ENCODE data around the gene PLCB2.

Gene PLCB2, protein sequence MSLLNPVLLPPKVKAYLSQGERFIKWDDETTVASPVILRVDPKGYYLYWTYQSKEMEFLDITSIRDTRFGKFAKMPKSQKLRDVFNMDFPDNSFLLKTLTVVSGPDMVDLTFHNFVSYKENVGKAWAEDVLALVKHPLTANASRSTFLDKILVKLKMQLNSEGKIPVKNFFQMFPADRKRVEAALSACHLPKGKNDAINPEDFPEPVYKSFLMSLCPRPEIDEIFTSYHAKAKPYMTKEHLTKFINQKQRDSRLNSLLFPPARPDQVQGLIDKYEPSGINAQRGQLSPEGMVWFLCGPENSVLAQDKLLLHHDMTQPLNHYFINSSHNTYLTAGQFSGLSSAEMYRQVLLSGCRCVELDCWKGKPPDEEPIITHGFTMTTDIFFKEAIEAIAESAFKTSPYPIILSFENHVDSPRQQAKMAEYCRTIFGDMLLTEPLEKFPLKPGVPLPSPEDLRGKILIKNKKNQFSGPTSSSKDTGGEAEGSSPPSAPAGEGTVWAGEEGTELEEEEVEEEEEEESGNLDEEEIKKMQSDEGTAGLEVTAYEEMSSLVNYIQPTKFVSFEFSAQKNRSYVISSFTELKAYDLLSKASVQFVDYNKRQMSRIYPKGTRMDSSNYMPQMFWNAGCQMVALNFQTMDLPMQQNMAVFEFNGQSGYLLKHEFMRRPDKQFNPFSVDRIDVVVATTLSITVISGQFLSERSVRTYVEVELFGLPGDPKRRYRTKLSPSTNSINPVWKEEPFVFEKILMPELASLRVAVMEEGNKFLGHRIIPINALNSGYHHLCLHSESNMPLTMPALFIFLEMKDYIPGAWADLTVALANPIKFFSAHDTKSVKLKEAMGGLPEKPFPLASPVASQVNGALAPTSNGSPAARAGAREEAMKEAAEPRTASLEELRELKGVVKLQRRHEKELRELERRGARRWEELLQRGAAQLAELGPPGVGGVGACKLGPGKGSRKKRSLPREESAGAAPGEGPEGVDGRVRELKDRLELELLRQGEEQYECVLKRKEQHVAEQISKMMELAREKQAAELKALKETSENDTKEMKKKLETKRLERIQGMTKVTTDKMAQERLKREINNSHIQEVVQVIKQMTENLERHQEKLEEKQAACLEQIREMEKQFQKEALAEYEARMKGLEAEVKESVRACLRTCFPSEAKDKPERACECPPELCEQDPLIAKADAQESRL

DNA sequence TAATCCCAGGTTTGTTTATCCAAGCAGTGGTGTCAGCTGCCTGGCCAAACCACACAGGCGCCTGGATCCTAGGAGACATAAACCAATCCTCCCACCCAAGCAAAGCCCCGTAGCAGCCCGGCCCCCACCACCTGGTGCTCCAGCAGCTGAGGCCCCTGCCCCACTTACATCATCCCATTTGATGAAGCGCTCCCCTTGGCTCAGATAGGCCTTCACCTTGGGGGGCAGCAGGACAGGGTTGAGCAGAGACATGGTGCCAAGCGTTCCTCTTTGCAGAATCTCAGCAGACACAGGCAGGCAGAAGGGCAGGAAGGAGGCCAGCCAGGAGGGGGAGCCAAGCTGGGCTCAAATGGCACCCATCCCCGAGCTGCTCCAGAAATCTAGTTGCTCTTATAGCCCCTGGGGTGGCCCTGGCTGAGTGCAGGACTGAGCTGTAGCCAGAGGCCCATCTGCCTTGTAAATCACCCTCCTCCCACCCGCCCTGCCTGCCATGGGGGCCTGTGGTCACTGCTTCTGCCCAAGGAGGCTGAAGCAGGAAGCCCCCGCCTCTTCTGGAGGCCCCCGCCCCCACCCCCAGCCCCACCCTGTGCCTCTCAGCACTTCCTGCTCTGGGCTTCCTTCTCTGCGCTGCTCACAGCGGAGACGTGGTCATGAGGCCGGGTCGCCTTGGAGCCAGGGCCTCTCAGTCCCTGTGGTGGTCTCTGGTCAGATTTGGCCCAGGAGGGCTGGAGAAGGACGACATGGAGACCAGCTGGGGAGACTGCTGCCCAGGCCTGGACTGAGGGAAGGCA lies at the start of gene PLCB2:
Gene PLCB2 (minus strand): TSS at position 515 of the 791 bp plus-strand sequence. CDS start 263 bp downstream, at position 252.
- DNase-seq: no peak

DNA sequence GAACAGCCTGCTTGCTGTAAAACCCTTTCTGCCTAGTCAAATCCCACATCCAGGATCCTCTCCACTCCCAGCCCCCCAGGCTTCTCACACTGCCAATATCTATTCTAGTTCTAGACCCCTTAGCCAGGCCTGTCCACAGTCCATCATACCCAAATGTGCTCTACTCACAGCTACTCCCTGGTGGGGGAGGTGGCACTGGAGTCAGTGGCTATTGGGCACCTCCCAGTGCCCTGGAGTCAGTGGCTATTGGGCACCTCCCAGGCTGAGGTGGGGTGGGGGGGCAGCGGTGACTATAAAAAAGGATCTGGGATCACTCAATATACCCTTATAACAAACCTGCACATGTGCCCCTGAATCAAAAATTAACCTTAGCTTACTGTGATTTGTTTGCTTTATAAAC lies 49.5 kb upstream of the PLCB2 start:
- no peak for DNase-seq

DNA sequence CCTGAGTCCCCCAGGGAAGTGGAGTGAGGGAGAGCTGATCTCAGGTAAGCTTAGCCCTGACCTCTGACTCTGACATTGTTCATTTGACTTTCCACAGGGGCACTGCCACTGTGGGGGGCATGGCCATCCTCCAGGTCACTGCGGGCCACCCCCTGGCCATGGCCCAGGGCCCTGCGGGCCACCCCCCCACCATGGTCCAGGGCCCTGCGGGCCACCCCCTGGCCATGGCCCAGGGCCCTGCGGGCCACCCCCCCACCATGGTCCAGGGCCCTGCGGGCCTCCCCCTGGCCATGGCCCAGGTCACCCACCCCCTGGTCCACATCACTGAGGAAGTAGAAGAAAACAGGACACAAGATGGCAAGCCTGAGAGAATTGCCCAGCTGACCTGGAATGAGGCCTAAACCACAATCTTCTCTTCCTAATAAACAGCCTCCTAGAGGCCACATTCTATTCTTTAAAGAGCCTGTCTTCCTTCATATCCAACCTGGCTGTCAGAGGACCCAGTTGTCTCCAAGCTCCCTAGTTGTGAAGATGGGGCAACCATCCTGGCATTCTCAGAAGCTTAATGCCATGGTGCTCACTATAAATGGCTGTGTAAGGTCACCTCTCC lies 48.3 kb upstream of the PLCB2 start:
- no peak for DNase-seq

DNA sequence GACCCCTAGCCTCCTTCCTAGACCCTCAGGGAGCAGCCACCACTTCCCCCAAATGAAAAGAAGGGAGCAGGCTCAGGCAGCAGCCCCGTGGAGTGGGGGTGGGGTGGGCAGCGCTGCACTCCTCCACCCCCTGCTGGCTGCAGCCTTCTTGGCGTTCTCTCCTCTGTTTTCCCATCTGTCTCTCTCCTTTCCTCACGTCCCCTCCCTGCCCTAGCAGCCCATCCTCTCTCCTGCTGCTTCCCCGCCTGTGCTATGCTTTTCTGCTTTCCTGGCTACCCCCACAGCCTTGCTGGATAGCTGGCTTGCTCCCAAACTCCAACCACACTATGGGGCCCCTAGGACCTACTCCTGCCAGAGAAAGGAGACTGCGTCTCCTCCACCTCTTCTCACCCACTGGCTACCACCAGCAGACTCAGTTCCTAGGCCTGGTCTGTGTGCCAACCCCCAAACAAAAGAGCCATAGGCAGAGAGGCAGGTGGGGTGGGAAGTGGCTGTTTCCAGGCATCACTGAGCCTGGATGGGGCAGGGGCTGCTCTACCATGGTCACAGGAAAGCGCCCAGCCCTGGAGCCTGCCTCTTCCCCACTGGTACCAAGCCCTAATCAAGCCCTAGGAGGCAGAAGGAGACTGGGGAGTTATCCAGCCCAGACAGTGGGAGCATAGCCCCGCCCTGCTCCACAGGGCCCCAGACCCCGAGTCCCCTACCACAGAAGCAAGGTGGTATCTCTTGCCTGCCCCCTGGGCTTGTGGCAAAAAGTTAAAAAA lies 46.9 kb upstream of the PLCB2 start:
- no peak for DNase-seq

DNA sequence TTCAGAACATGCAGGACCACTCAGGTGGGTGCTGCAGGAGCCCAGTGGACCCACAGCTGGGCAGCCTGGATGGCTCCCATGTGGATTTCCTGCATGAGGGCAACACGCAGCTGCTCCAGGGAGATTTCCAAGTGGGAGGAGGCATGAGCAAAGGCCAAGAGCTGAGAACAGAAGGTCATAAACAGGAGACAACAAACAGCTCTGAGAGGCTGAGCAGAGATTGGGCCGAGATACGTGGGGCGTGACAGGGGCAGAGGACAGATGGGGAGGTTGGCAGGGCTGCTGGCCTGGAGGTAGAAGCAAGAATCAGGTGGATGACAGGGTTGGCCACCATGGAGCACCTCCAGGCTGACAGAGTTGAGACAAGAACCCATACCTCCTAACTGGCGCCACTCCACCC lies 46.0 kb upstream of the PLCB2 start:
- DNase-seq: no peak

DNA sequence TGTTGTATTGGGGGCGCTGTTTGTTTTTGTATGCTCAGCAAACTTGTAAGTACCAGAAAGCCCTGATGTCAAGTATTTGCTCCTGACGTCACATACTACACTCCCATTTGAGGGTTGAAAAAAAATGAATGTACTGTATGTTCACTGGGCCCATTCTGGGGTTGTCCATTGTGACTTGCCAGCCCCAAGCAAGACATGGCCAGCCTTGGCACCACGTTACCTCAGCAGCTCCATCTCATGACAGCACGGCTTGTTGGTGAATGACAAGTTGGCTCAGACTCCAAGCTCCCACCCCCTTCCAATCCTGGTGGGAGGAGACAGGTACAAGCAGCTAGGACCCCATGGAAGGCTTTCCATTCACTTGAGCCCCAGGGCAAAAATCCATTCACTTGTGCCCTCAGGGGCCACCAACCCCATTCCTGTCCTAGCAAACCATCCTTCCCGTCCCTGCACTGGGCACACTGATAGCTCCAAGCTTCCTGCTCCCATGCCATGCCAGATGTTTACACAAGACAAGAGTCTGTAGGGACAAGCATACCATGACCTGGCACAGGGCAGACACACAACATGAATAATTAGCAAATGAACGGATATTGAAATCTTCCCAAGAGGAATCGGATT lies 44.7 kb upstream of the PLCB2 start:
- no peak for DNase-seq

DNA sequence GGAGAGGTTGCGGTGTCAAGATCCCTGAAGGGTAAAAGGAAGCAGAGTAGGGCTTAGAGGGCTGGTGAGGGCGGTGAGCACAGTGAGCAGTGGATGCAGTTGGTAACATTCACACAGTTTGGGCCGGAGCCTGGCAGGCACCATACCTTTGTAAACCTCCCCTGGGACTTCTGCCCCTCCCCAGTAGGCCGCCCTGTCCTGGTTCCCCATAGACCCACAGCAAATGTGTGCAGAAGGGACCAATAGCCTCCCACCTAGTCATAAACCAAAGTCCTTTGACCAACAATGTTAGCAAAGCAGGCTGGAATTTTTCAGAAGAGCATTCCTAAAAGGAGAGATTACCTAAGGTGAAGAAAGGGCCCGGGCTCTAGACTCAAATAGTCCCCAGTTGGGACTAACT lies 41.4 kb upstream of the PLCB2 start:
- no peak for DNase-seq

DNA sequence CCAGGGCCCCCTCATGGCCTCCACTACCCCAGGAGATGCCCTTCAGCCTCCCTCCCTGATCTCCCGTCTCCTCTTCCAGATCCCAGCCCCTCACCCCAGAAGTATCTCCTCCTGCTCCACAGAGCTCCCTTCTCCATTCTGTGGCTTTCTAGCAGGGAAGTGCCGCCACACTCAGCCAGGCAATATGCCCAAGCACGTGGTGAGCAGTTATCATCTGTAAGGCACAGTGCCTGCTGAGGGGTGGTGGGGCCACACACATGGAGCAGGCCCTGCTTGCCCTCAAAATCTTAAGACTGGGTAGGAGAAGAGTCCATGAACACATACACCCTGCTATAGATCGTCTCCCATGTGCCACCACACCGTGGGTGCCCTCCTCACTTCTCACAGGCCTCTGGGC lies 40.7 kb upstream of the PLCB2 start:
- DNase-seq: no peak

DNA sequence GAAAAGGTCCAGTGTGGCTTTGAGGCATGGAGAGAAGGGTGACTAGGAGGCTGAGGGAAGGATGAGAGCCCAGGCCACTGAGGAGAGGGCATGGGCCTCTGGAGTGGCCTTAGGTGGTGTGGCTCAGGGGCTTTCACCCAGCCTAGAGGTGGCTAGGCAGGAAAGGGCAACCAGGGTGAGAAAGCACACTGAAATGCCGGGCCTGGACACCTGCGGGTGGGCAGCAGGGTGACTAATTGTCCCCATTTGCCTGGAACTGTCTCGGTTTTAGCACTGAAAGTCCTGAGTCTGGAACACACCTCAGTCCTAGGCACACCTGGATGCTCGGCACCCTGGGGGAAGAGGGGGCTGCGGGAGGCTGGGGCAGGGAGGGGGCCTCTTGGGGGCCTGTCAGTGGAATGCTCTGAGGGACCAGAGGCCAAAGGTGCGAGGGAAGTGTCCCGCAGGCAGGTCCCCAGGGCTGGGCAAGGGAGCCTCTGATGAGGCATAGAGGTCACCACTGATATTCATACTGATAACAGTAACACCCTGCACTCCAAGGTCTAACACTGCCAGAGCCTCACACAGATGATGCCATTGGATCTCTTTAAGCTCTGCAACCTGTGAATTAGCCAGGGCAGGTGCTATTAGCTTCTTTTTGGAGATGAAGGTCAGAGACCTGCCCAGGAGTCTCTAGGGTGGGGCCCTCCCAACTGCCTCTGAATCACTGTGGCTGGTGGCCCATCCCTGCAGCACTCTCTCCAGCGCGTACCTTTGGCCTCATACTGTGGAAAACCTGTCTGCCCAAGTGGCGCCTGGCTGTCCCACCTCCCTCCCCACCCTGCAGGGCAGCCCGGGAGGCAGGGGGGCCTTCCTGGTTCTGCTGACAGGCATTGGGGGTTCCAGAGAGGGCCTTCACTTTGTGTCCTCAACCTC lies 40.1 kb upstream of the PLCB2 start:
- no peak for DNase-seq

DNA sequence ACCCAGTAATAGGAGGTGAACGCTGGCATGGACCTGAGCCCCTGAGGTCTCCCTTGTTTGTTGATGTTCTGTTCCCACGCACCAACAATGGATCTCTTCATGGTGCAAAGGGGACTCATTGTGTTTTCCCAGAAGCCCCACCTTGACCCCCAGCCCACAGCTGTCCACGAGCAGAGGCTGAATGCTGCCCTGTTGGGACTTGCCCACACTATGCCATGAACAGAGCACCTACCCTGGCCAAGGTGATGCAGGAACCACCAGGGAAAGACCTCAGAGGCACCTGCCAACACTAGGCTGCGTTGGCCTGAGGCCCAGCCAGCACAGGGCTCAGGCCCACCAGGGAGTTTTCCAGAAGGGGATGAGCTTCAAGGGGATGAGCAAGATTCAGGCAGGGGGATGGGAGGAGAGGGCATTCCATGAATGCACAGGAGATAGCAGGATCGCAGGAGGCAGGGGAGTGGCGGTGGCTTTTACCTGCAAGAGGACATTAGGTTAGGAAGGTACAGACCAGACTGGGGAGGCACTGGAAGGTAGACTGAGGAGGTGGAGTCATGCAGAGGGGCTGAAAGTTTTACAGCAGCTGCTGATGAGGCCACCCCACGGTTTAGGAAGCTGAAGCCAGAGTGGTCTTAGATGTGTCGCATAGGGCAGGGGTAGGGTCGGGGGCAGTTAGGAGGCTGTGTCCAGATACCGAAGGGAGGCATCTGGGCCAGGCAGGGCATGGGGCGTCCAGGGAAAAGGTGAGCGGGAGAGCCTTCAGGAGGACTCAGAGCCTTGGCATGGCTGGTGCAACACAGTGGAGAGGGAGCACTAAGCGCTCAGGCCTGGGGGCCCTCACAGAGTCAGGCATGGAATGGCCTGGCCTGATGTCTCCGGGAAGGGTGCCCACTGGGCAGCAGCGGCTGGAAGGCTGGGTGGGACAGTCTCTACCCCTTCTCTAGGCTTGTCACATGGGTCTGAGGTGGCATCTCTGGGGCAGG lies 39.1 kb upstream of the PLCB2 start:
- no peak for DNase-seq

DNA sequence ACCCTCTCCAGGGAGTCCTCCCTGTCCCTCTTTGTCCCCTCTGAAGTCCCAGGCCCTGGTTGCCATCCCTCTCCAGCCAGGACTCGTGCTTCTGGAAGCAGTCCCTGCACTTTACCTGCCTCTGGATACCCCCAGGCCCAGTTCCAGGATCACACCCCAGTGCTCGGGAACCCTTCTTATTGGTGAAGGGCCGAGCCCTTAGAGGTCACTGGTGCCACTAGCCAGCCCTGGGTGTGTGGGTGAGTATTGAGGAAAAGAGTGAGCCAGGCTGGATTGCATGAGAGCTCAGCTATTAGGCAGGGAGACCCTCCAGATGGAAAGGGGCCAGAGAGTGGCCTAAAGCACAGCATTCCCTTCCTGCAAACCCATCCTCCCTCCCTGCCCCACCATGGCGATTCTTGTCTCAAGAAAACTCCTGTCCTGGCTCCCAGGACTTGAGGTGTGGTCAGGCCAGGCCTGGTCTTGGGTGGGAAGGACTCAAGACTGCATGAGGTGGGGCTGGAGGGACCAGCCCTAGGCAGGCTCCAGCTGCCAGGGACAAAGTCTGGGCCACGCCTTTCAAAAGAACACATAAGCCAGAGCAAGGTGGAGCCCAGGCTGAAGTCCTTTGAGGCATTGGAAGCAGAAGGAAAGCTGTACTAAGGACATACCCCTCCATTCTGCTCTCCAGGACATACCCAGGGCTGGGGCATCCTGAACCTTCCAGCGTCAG lies 38.3 kb upstream of the PLCB2 start:
- no peak for DNase-seq

DNA sequence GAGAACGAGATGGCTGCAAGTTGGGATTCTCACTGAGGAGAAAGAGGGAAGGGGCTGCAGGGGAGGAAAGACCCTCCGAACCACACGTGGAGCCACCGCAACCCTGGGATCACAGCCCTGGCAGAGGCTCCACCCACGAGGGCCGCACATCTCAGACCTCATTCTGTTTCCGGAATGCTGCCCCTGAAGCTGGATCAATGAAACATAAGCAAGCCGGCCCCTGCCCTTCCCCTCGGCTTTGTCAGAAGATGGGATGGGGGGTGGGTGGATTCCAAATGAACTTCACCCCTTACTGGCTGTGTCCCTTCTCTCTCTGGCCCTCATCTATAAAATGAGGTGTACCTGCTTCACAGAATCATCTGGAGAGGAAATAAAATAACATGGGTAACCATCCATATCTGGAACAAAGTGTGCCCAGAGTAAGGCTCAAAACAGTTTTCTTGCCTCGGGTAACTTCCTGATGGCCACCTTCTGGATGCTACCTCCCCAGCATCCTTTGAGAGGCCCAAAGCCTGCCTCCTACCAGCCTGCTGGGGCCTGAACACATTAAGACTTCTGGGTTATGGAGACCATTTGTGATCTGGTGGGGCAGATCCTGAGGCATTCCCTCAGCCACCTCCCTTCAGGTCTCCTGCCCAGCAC lies 37.6 kb upstream of the PLCB2 start:
- DNase-seq: no peak

DNA sequence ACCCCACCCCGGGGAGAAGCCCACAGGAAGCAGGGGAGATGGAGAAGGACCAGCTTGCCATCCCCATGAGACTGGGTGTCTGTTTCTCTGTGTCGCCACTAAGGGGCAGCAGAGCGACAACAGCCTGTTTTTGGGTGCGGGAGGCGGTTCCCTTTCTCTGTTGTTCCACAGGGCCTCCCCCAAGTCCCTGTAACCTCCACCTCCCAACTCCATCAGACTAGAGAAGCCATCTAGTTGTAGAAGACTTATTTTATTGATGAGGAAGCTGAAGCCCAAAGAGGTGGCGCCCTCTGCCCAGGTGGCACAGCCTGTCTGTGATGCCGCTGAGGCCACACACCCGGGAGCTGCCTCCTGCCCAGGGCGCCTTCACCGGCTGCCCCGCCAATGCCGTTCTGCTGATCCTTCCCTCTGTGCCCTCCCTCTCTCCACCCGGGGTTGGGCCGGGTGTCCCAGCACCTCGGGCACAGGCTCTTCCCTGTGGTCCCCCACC lies 36.9 kb upstream of the PLCB2 start:
- no peak for DNase-seq

DNA sequence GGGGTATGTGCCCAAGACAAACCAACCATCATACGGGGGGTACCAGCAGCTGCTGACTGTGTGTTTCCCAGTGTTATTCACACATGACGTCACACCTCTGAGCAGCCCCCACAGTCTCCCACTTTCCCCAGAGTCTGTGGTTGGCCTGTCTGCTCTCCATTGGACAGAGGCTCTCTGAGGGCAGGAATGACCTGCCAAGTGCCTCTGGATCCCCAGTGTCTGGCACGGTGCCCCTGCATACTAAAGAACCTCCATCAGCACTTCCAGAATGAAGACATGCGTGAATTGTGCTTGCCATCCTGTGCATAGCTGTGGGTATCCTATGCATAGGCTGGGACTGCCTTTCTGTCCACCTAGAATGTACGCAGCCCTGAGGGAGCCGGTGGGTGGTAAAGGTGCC lies 36.5 kb upstream of the PLCB2 start:
- DNase-seq: no peak

DNA sequence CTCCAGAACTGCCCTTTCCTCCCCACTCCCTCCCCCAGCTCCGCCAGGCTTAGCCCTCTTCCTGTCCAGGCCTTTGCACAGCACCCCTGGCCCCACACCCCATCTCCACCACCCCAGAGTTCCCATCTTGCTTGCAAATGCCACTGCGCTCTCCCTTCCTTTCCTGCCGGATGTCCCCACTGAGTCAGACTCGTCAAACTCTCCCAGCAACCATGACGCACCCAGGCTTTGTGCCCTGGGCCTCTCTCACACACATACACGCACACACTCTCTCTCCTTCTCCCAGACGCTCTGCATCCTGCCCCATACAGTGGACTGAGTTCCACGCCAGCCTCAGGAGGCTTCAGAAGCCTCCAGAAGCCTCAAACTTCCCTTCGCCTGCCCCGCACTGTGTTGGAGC lies 35.8 kb upstream of the PLCB2 start:
- DNase-seq: no peak

DNA sequence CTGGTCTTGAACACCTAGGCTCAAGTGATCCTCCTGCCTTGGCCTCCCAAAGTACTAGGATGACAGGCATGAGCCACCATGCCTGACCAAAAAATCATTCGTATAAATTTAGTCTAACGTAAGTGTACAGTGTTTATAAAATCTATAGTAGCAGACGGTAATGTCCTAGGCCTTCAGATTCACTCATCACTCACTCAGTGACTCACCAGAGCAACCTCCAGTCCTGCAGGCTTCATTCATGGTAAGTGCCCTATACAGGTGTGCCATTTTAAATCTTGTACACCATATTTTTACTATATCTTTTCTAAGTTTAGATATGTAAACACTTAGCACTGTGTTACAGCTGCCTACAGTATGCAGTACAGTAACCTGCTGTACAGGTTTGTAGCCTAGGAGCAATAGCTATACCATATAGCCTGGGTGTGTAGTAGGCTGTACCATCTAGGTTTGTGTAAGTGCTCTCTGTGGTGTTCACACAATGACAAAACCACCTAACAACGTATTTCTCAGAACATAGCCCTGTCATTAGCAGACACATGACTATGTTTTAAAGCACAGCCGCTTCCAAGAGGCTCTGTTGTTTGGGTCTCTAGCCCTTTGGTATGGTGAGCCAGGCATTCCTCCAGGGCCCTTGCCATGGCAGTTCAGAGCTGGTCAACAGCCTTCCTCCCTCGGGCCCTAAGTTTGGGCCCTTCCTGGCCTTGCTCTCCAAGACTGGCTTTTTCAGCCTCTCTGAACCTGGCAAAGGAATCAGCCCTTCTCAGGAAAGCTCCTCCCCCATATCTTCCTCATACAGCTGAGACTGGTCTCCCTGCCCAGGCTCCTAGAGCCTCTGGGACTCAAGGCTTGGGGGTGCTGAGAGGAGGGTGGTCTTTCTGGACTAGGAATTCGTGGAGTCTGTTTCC lies 34.9 kb upstream of the PLCB2 start:
- no peak for DNase-seq

All from SIG-M5 (cell line).